ENCODE measurements around the gene KLK12.

- TF ChIP-seq CTCF (IDR thresholded peaks at IDR 0.05) (no peak), POLR2A (IDR thresholded peaks at IDR 0.05) (no peak)
Measured at GRCh38 chr19:51003316-51003715, 31.5 kb downstream of the KLK12 start.

Data from right lobe of liver (tissue), 4 donors.